GM12892 (cell line): ENCODE results near the gene NRL.

ENCODE experiments used
- DNase-seq: peaks from one replicate; pipeline ENCODE4 v3.0.0; 2011; ENCODE audit not compliant: insufficient read length
- FAIRE-seq: peaks from 2 replicates; lab custom pipeline; 2011; peaks lifted over from hg19 to GRCh38; lab: Jason Lieb, UNC
- POLR2A ChIP-seq: IDR thresholded peaks from 2 replicates; pipeline ENCODE4 v1.6.1; 2011; ENCODE audit warnings: low read depth, low read length, control low read depth
- POLR2AphosphoS5 ChIP-seq: IDR thresholded peaks from 2 replicates; pipeline ENCODE4 v1.6.1; 2011; ENCODE audit warnings: low read depth, low read length, control low read depth
- TAF1 ChIP-seq: IDR thresholded peaks from 2 replicates; pipeline ENCODE4 v1.6.1; 2011; ENCODE audit warnings: low read depth, mild to moderate bottlenecking, control low read depth, low read length, borderline replicate concordance

Gene NRL

GRCh38 chr14:24150567-24150966, 35.8 kb upstream of the NRL start:
- DNase-seq (no peak), FAIRE-seq (no peak)
- TF ChIP-seq POLR2A (no peak), POLR2AphosphoS5 (no peak), TAF1 (no peak)

- TF ChIP-seq POLR2AphosphoS5 (no peak), POLR2A (no peak), TAF1 (no peak)
- FAIRE-seq (no peak), DNase-seq (no peak)
Measured at GRCh38 chr14:24150061-24150460, 35.3 kb upstream of the NRL start.

GRCh38 chr14:24149302-24149969, 34.7 kb upstream of the NRL start:
- TF ChIP-seq POLR2AphosphoS5 (no peak), POLR2A (no peak), TAF1 (no peak)
- FAIRE-seq, result no peak
- DNase-seq, result no peak

GRCh38 chr14:24147761-24148428, 33.1 kb upstream of the NRL start:
- DNase-seq, result no peak
- TF ChIP-seq POLR2A (no peak), TAF1 (no peak), POLR2AphosphoS5 (no peak)
- no peak for FAIRE-seq

- FAIRE-seq (peak; percentile 93), DNase-seq (peak; percentile 93)
- peak; percentile 69 for TF ChIP-seq POLR2A
- TF ChIP-seq POLR2AphosphoS5, result peak; percentile 58
- peak; percentile 41; the same call in 1 of the 2 replicates for TF ChIP-seq TAF1
Measured at GRCh38 chr14:24146978-24147760, 32.4 kb upstream of the NRL start, which contains the start of gene RNF31. TSS of gene RNF31 (plus strand) at chr14:24147498. CDS start at chr14:24147699, 201 bp downstream.

- TF ChIP-seq POLR2AphosphoS5 (peak; percentile 81), POLR2A (peak; percentile 78), TAF1 (0 out of 2 replicates have a peak, but pooled peaks have one; percentile 66)
- no peak for FAIRE-seq
Measured at GRCh38 chr14:24146453-24146977, 31.8 kb upstream of the NRL start, which contains the start of gene PSME2. TSS of gene PSME2 (minus strand) at chr14:24146610. CDS start at chr14:24146581, 29 bp downstream.

GRCh38 chr14:24145690-24146452, 31.1 kb upstream of the NRL start:
- DNase-seq (no peak), FAIRE-seq (no peak)
- TF ChIP-seq TAF1 (no peak), POLR2A (no peak), POLR2AphosphoS5 (no peak)

More at GRCh38 chr14:24146453-24146977, 31.8 kb upstream of the NRL start, which contains the start of gene PSME2:
- peak; percentile 93 for DNase-seq

- no peak for FAIRE-seq
- no peak for TF ChIP-seq POLR2A
Measured at GRCh38 chr14:24145219-24145618, 30.5 kb upstream of the NRL start.

GRCh38 chr14:24144451-24144850, 29.7 kb upstream of the NRL start:
- no peak for DNase-seq
- TF ChIP-seq POLR2AphosphoS5 (no peak), POLR2A (no peak), TAF1 (no peak)
- FAIRE-seq, result no peak

More at GRCh38 chr14:24145219-24145618, 30.5 kb upstream of the NRL start:
- DNase-seq, result no peak

- FAIRE-seq (no peak), DNase-seq (no peak)
- TF ChIP-seq POLR2A, result no peak; the same call in 1 of the 2 replicates
- no peak for TF ChIP-seq TAF1
Measured at GRCh38 chr14:24143511-24143910, 28.8 kb upstream of the NRL start.
